ENCODE measurements around the gene URM1.
A peak's percentile ranks its signal among the peaks of the same experiment; 100 is the strongest.
"Not testable (repeated sequence)": the region's sequence is repeated elsewhere in the genome, so short reads cannot be mapped to it uniquely, and the experiment has no call there.

URM1 gene

DNA sequence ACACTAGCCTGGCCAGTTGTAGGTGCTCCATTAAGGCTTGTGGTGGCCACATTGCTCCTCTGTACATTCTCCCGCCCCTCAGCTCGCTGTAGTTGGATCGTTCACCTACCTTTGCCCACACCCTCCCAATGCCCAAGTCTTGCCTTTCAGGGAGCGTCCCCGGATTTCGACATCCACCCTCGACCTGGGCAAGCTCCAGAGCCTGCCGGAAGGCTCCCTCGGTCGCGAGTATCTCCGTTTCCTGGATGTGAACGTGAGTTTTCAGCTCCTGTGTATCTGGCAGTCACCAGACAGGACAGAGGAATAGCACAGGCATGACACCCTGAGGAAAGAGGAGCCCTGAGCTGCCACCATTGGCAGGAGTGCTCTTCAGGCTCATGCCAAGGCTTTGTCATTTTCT lies 45.5 kb upstream of the URM1 start:
- TF ChIP-seq, protein P1, sequence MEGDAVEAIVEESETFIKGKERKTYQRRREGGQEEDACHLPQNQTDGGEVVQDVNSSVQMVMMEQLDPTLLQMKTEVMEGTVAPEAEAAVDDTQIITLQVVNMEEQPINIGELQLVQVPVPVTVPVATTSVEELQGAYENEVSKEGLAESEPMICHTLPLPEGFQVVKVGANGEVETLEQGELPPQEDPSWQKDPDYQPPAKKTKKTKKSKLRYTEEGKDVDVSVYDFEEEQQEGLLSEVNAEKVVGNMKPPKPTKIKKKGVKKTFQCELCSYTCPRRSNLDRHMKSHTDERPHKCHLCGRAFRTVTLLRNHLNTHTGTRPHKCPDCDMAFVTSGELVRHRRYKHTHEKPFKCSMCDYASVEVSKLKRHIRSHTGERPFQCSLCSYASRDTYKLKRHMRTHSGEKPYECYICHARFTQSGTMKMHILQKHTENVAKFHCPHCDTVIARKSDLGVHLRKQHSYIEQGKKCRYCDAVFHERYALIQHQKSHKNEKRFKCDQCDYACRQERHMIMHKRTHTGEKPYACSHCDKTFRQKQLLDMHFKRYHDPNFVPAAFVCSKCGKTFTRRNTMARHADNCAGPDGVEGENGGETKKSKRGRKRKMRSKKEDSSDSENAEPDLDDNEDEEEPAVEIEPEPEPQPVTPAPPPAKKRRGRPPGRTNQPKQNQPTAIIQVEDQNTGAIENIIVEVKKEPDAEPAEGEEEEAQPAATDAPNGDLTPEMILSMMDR (IDR thresholded peaks at IDR 0.05; ENCODE audit: extremely low read depth, missing control alignments): no peak

DNA sequence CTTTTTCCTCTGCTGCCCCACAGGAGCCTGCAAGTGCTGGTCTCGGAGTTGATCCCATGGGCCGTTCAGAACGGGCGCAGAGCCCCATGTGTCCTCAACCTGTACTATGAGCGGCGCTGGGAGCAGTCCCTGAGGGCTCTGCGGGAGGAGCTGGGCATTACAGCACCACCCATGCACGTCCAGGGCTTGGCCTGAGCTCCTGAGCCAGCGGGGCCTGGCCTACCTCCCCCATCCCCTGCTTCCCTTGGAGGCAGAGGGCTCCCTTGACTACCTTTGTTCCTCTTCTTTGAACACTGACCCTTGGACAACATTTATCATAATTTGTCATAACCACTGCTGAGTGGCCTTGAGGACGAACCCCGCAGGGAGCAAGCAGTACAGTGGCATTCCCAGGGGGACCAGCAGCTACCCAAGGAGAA lies 37.7 kb upstream of the URM1 start:
- no peak for DNase-seq (ENCODE audit: low spot score)
- TF ChIP-seq, protein P1 (IDR thresholded peaks at IDR 0.05; ENCODE audit: extremely low read depth, missing control alignments): no peak

More for the DNA sequence above, 45.5 kb upstream of the URM1 start:
- DNase-seq (ENCODE audit: low spot score): no peak

DNA sequence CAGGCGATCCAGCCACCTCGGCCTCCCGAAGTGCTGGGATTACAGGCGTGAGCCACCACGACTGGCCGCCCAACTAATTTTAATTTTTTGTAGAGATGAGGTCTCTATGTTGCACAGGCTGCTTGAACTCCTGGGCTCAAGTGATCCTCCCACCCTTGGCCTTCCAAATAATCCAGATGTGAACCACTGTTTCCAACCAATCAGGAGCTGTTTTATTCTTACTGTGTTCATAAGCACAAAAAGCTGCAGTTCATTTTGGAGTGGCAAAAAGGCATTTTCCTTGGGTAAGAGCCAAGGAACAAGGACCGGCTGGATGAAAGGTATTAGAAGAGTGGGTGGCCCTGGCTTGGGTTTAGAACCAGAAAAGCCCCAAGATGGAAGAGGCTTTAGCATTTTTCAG lies 36.0 kb upstream of the URM1 start:
- TF ChIP-seq, protein P1 (IDR thresholded peaks at IDR 0.05; ENCODE audit: extremely low read depth, missing control alignments): no peak
- DNase-seq (ENCODE audit: low spot score): no peak

DNA sequence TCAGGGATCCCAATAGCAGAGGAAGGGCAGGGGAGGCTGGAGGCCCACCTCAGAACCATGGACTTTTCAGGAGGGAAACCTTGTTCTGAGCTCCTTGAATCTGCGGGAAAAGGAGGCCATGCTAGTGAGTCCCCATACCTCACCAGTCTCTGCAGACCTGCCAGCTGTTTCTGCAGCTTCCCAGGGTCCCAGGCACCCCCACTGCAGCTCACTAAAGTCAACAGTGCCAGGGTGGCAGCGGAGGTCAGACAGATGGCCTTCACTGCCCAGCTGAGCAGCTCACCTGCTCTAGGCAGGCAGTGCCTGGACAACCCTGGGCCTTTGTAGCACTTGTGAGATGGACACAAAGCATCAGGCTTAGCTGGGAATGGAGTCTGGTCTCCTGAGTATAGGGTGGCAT lies 35.3 kb upstream of the URM1 start:
- TF ChIP-seq, protein P1 (IDR thresholded peaks at IDR 0.05; ENCODE audit: extremely low read depth, missing control alignments): no peak
- DNase-seq (ENCODE audit: low spot score): no peak

DNA sequence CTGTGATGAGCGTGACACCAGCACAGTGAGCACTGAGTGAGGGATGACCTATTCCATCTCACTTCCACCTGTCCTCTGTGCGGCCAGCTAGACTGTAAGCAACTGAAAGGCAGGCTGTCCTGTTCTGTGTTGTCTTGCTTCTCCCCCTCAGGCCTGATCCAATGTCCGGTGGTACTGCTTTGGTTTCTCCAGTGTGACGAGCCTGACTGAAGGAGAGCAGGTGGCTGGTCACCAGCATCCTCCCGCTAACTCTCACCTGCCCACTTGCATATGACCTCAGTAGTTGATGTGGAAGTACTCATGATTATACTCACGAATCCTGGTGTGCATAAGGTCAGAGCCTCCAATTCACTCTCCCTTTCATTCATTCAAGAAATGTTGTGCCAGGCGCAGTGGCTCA lies 33.2 kb upstream of the URM1 start:
- TF ChIP-seq, protein P1 (IDR thresholded peaks at IDR 0.05; ENCODE audit: extremely low read depth, missing control alignments): no peak
- DNase-seq (ENCODE audit: low spot score): no peak

DNA sequence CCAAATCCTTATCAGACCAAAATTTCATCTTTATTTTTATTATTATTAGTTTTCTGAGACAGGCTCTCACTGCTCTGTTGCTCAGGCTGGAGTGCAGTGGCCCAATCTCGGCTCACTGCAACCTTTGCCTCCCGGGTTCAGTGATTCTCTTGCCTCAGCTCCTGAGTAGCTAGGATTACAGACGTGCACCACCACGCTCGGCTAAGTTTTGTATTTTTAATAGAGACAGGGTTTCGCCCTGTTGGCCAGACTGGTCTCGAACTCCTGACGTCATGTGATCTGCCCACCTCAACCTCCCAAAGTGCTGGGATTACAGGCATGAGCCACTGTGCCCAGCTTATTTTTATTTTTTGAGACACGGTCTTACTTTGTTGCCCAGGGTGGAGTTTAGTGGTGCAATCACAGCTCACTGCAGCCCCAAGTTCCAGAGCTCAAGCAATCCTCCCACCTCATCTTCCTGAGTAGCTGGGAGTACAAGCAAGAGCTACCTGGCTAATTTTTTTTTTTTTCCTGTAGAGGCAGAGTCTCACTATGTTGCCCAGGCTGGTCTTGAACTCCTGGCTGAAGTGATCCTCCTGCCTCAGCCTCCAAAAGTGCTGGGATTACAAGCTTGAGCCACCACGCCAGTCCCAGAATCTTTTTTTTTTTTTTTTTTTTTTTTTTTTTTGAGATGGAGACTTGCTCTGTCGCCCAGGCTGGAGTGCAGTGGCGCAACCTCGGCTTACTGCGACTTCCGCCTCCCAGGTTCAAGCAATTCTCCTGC lies 32.1 kb upstream of the URM1 start:
- not testable (repeated sequence) for DNase-seq (ENCODE audit: low spot score)

DNA sequence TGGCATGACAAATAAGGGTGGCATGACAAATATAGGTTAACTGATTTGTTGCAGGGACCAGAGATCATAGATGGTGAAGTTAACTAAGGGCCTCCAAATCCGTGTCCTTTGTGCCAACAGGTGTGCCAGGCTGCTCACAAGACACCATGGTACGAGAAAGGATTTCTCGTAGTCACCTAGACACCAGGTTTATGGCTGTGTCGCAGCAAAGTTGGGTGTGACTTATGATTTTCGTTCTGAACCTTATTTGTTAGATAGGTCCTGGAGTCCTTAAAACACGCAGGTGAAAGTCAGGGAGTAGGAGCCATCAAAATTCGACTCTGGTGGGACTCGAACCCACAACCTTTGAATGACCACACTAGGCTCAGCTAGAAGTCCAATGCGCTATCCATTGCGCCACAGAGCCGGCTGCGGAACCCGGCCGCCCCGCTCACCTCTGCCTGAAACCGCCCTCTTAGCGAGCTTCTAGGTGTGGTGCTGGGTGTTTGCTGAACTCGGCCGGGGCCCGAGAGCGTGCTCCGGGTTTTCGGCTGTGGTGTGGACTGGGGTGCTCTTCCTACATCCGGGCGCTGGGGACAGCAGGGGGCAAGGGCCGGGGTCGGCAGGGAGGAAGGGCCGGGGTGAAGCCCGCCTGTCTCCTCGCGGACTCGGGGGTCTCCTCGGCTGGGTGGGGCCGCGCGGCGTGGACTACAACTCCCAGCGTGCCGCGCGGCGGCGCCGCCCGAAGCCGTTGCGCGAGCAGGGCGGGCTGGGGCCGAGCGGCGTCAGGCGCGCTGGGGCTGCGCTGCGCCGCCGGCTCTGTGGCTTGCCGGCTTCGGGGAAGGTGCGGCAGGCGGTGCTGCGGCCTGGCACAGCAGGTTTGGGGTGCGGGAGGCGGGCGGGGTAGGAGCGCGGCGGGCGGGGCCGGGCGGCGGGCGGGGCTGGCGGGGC lies 31.1 kb upstream of the URM1 start, which contains the start of gene SLC27A4:
Gene SLC27A4 (plus strand): TSS at position 767 of the 930 bp plus-strand sequence. CDS start 2,606 bp downstream, outside the sequence.
- TF ChIP-seq, protein P1 (IDR thresholded peaks at IDR 0.05; ENCODE audit: extremely low read depth, missing control alignments): no peak
- DNase-seq (ENCODE audit: low spot score): peak; percentile 95
